ENCODE data around the gene SPATS2L. TPM values are rescaled to one million over a fixed set of nuclear protein-coding genes. Genes with fewer than 3 reads are reported as not detected.

SPATS2L gene
- total RNA-seq, 1 donor from 2014 or later = 100 TPM

GRCh38 chr2:200477667-200478131 is 171.2 kb downstream of the SPATS2L start:
- Histone ChIP-seq H3K4me3 (no peak overlapping the region), H3K9me3 (no peaks in the 10 kb centered on the region), H3K27me3 (ENCODE audit: low read depth) (no peaks in the 10 kb centered on the region), H3K36me3 (peaks cover 64% of the 10 kb centered on the region), H3K27ac (no peak overlapping the region), H3K4me1 (peaks cover 10% of the 10 kb centered on the region)
- no peak for ATAC-seq
- no peak for DNase-seq
- intact Hi-C loops (cut with DNase I) = no loop called here
- TF ChIP-seq CTCF (IDR thresholded peaks at IDR 0.05) = no peak

- peaks cover 10% of the 10 kb centered on the region for H3K4me1 ChIP-seq
- H3K27me3 ChIP-seq (ENCODE audit: low read depth) = no peaks in the 10 kb centered on the region
- no peaks in the 10 kb centered on the region for H3K9me3 ChIP-seq
- H3K27ac ChIP-seq = no peak overlapping the region
- no peak overlapping the region for H3K4me3 ChIP-seq
- TF ChIP-seq CTCF (IDR thresholded peaks at IDR 0.05) = no peak
- H3K36me3 ChIP-seq = peaks cover 44% of the 10 kb centered on the region
- intact Hi-C loops (cut with DNase I) = loop anchor here (5.0 kb wide), 1 partner anchor 497 kb away; no protein-coding TSS in a partner anchor
- ATAC-seq (peak; percentile 54 to 59), DNase-seq (no peak)
These were observed 173.3 kb downstream of the SPATS2L start for GRCh38 chr2:200479692-200480265.

- Histone ChIP-seq H3K9me3 (no peaks in the 10 kb centered on the region), H3K27me3 (ENCODE audit: low read depth) (no peaks in the 10 kb centered on the region), H3K4me3 (no peak overlapping the region), H3K27ac (no peak overlapping the region), H3K36me3 (peaks cover 23% of the 10 kb centered on the region), H3K4me1 (peaks cover 10% of the 10 kb centered on the region)
- intact Hi-C loops (cut with DNase I) = loop anchor here (5.0 kb wide), 1 partner anchor 500 kb away; no protein-coding TSS in a partner anchor
- no peak for TF ChIP-seq CTCF (IDR thresholded peaks at IDR 0.05)
- no peak for DNase-seq
- no peak for ATAC-seq
These were observed 175.7 kb downstream of the SPATS2L start for GRCh38 chr2:200482194-200482593.

- Histone ChIP-seq H3K27ac (no peak overlapping the region), H3K36me3 (peaks cover 7% of the 10 kb centered on the region), H3K27me3 (ENCODE audit: low read depth) (no peaks in the 10 kb centered on the region), H3K4me3 (no peak overlapping the region), H3K4me1 (peaks cover 10% of the 10 kb centered on the region), H3K9me3 (no peaks in the 10 kb centered on the region)
- peak; percentile 73 to 85 for ATAC-seq
- peak; percentile 50 for TF ChIP-seq CTCF (IDR thresholded peaks at IDR 0.05)
- peak; percentile 71 for DNase-seq
- intact Hi-C loops (cut with DNase I) = loop anchor here (5.0 kb wide), 1 partner anchor 501 kb away; no protein-coding TSS in a partner anchor
These were observed 177.3 kb downstream of the SPATS2L start for GRCh38 chr2:200483729-200484198.

- DNase-seq = no peak
- Histone ChIP-seq H3K4me1 (peaks cover 5% of the 10 kb centered on the region), H3K36me3 (peaks cover 12% of the 10 kb centered on the region), H3K27ac (no peak overlapping the region), H3K27me3 (ENCODE audit: low read depth) (no peaks in the 10 kb centered on the region), H3K4me3 (no peak overlapping the region), H3K9me3 (no peaks in the 10 kb centered on the region)
- no peak for TF ChIP-seq CTCF (IDR thresholded peaks at IDR 0.05)
- no peak for ATAC-seq
- intact Hi-C loops (cut with DNase I) = loop anchor here (5.0 kb wide), 1 partner anchor 503 kb away; no protein-coding TSS in a partner anchor
These were observed 178.4 kb downstream of the SPATS2L start for GRCh38 chr2:200484934-200485333.

Data from lower lobe of right lung (tissue), 2 donors.